Activated naive CD8-positive, alpha-beta T cell treated with anti-CD3 and anti-CD28 coated beads, Interleukin-2, amount 50 U/mL, for 16 hours (primary cell): Measurements from ENCODE around the gene CDKN1A.

Experiments
- DNase-seq: peaks from one replicate; pipeline ENCODE4 v3.0.0-alpha.2; 2020; ENCODE audit warnings: low read depth, low spot score

CDKN1A gene

DNA sequence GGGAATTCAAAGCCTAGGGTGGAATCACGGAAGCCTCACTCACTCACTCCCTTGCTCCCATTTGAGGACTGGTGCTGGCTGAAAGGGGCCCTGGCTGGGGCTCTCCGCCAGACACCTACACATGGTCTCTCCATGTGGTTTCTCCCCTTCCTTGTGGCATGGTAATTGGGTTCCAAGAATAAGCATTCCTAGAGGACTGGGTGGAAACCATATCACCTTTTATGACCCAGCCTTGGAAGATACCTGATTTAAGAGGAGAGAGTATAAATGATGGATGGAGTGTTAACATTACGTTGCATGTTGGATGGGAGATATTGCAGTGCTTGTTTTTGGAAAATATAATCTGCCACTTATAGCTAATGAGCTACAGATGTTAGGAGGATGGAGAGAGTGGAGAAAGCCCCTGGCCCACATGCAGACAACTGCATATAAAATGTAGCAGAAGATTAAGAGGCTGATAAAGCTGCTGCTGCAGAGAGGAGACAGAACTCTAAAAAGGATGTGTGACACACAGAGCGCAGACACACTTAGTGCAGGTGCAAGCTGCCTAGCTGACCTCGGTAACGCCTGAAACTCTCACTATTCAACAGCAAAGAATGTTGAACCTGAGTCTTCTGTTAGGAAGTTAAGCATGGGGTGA lies 23.3 kb upstream of the CDKN1A start:
- no peak for DNase-seq

DNA sequence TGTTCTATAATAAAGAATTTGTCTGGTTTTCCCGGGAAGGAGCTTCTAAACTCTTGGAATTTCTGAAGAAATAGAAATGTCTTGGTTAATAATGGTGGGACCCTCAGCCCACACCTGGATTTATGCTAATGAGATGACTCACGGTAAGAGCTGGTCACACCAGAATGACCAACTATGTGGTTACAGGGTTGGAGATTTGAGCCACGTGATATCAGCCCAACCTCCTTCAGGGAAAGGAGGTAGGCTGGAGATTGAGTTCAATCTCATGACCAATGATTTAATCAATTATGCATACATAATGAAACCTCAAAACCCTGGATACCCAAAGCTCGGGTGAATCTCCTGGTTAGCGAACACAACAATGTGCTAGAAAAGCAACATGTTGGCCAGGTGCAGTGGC lies 22.1 kb upstream of the CDKN1A start:
- no peak for DNase-seq

DNA sequence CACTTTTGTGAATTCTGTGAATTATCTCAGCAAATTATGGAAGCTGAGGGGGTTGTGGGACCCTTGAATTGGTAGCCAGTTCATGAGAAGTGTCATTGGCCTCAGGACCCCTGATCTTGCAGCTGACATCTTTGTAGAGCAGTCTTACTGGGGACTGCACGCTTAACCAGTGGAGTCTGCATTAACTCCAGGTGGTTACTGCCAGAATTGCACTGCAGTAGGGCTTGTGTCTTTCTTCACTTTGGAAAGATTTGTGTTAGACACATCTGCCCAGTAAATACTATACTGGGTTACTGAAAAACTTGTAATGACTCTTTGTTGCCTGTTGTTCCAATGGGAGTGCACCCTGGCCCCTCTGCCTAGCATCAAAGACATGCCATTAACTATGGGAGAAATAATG lies 21.2 kb upstream of the CDKN1A start:
- no peak for DNase-seq

DNA sequence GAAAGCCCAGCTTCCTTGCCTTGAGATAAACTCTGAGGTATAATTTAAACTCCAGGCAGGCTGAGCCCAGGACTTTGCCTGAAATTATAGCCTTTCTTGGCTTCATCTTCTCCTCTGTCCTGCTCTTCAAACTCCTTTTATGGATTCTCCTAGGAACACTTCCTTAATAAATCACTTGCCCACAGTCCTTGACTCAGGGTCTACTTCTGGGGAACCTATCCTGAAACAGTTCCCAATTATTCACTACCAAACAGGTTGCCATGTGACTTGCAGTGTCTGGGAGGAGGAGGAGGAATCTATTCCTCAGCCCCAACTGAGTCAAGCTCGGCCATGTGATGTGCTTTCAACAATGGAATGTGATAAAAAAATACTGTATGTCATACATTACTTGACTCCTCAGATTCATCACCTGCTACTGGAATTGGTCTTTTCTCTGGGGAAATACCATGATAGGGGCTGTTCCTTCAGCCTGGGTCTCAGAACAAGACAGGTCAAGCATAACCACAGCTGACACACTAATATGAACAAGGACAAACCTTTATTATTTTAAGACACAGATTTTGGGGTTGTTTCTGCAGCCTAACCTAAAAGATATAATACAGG lies 20.5 kb upstream of the CDKN1A start:
- no peak for DNase-seq

DNA sequence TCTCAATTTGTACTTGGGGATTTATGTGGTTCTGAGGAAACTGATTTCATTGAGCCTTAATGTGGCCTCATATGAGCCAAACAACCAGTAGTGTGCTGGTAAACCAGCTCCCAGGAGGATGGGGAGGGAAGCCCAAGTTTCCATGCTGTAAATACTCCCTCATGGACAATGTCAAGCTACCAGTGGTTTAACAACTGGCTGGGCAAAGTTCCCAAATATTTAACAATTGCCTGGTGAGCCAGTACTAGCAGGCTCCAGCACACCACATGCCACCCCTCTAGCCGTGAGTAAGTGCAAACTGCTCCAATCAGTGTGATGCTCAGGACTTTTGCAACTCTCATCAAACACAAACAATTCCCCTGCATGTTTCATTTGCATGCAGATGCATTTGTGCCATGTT lies 19.2 kb upstream of the CDKN1A start:
- no peak for DNase-seq

DNA sequence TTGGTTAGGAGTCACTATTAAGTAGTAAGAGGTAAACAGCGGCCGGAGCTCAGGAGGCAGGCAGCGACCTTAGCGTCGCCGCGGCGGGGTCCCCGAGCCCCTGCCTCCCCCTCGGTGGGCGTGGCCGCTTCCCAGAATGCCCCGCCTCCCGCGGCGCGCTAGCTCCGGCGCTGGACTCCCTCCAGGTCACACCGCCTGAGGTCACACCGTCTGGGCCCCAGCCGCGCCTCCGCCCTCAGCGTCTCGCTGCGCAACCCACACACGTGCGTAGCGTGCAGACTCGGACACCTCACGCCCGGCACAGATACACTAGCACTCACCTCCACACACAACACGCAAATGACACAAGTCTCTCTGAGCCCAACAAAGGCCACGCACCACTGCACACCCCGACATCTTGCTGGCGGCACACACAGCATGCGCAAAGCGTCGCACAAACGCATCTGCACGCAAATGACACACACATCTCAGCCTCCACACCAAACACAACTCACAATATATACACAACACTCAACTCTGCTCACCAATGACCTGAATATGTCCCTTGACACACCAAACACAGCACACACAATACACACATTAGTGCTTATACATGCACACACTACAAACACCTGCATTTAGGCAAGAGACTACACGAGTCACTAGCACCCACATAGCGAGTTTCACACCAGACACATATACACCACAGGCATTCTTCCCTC lies 17.6 kb upstream of the CDKN1A start:
- DNase-seq, result no peak

DNA sequence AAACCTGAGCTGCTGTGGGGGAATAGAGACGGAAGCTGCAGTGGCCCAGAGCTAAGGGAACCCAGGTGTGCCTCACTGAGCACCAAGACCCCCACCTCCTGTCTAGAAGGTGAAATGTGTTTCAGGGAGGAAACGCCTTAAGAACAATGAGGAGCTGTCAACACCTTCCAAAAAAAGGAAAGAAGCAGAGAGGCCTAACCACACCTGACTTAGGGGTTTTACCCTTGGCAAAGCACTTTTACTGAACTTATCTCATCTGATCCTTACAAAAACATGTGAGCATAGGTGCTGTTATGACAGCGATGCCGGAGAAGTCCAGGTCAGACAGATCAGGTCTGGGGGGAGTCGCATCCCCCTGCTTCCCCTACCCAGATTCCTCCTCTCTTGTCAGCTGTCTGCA lies 16.1 kb upstream of the CDKN1A start:
- DNase-seq, result no peak

DNA sequence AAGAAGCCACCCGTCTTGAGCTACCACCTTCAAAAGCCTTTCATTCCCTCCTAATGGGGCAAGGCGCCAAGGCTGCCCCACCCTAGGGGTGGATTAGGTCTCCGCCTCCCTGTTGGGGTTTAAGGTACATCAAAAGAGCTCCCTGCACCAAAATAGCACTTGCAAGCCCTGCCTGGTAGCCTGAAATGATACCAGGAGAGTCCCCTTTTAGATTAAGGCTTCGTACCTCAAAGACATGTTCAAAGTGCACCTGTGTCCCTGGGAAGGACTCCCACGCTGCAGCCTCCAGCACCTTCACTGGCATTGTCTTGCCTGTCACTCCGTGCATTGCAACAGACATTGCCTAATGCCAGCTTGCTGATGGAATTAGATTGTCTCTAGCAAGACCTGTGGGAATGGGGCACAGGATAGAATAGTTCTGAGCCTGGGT lies 15.7 kb upstream of the CDKN1A start:
- no peak for DNase-seq

DNA sequence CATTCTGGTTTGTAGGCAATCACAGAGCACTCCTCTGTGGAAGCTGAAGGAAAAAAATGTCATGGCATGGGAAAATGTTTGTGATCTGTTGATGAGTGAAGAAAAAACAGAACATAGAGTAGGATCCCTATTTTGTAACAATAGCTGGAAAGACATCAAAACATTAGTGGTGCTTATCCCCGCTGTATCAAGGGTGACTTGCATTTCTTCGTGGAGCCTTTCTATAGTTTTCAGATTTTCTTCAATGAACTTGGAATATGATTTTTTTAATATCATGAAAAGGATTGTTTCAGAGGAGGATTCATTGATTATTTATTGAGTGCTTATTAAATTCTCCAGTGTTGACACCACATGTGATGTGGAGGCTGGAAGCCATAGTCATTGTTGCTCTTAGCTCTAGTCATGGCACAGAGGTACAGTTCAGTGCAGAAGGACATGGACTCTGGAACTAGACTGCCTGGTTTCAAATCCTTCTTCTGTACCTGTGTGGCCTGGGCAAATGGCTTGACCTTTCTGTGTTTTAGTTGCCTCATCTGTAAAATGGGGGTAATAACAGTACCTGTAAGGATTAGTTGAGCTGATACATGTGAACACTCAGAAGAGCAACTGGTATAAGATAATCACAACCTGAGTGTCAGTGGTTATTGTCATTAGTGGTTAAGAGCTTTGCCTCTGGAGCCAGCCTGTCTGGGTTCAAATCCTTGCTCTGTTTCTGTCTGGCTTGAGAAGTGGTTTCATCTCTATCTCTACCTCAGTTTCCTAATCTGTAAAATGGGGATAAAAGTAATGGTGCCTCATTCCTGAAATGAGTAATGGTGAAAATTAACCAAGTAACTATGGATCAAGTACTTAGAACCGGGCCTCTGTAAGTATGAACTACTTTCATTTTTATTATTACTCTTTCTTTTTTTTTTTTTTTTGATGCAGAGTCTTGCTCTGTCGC lies 14.7 kb upstream of the CDKN1A start:
- DNase-seq, result no peak

DNA sequence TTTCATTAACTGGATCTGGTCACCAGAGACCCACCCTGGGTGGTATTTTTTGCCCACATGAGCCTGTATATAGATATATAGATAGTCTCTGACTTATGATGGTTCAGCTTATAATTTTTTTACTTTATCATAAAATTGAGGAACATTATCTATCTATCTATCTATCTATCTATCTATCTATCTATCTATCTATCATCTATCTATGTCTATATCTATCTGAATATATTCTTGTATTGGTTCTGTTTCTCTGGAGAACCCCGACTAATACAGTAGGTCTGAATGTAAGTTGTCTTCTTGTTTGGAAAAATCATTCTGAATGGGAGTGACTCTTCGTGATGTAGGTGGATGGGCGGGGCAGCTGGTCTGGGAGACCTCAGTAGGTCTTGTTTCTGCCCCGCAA lies 13.3 kb upstream of the CDKN1A start:
- DNase-seq, result no peak

DNA sequence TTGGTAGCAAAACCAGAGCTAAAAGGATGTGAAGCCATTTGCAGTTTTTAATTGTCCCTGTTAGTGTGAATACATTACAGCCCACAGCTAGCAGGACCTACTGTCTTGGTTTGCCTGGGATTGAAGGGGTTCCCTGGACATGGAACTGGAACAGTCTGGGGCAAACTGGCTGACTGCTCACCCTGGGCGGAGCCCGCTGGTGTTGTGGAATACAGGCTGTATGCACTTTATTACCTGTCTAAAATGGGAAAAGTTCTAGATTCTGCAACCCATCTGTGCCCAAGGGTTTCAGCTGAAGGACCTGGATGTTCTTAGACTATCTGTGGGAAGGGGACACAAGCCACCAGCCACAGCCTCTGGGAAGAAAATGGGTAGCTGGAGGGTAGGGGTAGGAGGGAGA lies 12.2 kb upstream of the CDKN1A start:
- DNase-seq, result no peak

DNA sequence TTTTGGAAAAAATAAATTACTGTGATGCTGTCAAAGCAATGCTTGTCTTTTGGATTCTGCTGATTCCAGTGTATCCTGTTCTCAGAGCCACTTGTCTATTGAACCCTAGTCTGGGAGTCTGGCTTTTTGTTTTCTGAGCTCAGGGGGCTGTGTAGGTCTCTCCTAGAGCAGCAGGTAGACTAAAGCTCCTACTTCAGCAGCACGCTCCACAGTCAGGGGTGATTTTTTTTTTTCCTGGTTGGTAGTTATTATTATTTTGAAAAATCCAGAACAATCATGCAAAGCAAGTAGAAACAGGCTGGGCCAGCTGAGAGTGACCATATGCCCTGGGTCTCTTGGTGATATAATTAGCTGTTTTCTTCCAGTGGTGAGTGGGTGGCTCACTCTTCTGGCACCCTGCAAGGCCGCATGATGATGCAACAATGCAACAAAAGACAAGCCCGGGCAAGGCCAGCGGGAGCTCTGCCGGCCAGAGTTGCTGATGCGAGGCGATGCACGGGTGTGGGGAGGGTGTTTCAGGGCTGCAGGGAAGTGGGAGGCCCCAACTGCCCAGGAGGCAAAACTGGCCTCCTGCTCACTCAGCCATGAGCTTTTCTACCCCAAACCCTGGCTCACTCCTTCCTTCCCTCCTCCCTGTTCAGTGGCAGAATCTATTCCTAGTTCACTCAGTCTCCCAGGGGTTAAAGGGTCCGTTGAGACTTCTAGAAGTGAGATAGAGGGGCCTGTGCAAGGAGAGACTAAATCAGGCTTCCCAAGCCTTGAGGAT lies 11.5 kb upstream of the CDKN1A start:
- no peak for DNase-seq

DNA sequence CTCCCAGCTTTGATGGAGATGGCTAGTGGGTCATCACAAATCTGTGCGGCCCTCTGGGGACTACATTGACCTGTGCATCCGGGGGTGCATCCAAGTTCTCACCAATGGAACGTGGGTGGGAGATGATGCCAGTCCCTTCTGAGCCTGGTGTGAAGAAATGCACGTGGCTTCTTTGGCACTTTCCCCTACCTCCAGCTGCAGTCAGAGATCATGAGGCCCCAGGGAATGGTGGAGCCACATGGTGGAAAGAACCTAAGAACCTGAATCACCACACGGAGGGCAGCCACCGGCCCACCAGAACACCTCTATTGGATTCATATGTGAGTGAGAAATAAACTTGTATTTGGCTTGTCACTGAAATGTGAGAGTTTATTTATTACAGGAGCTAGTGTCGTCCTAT lies 9.9 kb upstream of the CDKN1A start:
- DNase-seq, result no peak

DNA sequence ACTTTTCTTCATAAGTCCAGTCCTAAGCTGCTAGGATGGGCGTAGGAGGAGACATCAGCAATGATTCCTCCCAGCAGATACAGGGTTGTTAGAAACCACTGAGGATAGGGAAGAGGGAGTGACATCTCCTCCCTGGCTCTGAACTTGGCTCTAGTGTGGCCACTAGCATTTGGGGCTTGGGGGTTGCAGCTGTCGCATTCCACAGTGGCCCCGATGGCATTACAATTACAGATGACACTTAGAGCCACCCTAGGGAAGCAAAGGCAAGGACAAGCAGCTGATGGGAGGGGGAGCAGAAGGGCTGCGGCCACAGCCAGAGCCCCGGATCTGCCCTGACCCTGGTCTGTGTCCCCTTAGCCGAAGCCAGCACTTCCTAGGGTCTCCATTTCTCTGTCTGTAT lies 9.5 kb upstream of the CDKN1A start:
- DNase-seq, result no peak

DNA sequence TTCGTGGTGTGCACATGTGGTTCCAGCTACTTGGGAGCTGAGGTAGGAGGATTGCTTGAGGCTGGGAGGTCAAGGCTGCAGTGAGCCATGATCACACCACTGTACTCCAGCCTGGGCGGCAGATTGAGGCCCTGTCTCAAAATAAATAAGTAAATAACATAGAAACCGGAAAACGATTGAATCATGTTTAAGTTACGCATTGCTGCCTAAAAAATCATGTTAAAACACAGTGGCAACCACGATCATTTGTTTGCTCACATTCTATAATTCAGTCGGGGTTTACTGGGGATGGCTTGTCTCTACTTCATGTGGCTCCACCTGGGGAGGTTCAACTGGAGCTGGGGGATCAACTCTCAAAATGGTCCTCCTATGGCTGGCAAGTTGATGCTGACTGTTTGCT lies 8.2 kb upstream of the CDKN1A start:
- no peak for DNase-seq

DNA sequence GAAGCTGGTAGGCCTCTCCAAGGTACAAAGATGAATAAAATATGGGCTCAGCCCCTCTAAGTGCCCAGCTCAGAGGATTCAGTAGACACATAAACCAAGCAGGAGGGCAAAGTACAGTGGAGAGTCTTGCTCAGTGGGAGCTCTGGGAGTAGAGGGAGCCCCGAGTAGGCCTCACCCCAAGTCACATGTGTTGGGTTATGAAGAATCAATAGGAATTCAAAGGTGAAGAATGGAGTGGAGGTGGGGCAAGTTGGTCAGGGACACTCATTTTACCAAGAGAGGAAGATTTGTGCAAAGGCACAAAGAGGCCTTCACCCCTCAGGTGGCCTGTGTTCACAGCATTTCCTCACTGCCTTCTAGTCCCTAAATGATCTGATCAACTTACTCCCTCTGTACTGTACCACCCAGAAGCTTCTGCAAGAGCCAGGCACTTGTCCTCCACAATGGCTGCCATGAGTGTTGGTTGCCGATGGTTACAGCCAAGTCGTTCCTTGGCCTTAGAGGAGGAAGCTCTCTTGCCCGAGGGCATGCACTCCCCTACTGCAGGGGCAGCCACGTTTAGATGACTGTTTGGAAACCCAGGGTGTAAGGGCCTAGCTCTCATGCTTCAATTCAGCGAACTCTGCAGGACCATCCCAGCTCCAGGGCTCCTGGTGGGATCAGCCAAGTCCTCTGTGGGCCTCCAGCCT lies 6.7 kb upstream of the CDKN1A start:
- DNase-seq, result no peak

DNA sequence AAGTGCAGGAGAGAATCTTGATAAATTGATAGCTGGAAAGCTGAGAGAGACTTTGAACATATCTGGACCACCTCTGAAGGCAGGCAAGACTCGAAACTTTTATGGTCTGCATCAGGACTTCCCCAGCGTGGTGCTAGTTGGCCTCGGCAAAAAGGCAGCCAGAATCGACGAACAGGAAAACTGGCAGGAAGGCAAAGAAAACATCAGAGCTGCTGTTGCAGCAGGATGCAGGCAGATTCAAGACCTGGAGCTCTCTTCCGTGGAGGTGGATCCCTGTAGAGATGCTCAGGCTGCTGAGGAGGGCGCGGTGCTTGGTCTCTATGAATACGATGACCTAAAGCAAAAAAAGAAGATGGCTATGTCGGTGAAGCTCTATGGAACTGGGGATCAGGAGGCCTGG lies 4.6 kb upstream of the CDKN1A start:
- no peak for DNase-seq

DNA sequence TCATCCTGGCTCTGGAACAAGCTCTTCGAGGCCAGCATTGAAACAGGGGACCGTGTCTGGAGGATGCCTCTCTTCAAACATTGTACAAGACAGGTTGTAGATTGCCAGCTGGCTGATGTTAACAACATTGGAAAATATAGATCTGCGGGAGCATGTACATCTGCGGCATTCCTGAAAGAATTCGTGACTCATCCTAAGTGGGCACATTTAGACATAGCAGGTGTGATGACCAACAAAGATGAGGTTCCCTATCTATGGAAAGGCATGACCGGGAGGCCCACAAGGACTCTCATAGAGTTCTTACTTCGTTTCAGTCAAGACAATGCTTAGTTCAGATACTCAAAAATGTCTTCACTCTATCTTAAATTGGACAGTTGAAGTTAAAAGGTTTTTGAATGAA lies 3.6 kb upstream of the CDKN1A start:
- no peak for DNase-seq

DNA sequence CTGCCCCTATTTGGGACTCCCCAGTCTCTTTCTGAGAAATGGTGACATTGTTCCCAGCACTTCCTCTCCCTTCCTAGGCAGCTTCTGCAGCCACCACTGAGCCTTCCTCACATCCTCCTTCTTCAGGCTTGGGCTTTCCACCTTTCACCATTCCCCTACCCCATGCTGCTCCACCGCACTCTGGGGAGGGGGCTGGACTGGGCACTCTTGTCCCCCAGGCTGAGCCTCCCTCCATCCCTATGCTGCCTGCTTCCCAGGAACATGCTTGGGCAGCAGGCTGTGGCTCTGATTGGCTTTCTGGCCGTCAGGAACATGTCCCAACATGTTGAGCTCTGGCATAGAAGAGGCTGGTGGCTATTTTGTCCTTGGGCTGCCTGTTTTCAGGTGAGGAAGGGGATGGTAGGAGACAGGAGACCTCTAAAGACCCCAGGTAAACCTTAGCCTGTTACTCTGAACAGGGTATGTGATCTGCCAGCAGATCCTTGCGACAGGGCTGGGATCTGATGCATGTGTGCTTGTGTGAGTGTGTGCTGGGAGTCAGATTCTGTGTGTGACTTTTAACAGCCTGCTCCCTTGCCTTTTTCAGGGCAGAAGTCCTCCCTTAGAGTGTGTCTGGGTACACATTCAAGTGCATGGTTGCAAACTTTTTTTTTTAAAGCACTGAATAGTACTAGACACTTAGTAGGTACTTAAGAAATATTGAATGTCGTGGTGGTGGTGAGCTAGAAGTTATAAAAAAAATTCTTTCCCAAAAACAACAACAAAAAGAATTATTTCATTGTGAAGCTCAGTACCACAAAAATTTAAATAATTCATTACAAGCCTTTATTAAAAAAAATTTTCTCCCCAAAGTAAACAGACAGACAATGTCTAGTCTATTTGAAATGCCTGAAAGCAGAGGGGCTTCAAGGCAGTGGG lies 2.1 kb upstream of the CDKN1A start:
- DNase-seq, result no peak
